ENCODE data around the gene SLC35F4.

- TF ChIP-seq POLR2A (IDR thresholded peaks at IDR 0.05) (no peak), CTCF (IDR thresholded peaks at IDR 0.05) (no peak)
Observed at GRCh38 chr14:57845802-57846531, 19.9 kb downstream of the SLC35F4 start.
